GM21528 (cell line): ENCODE data around the gene ADAMTS12.

Source experiments
- ATAC-seq: cut with Tn5 transposase; IDR thresholded peaks from one replicate; pipeline ENCODE4 v1.9.1; 2021; ENCODE audit warnings: mild to moderate bottlenecking, moderate library complexity; ENCODE audit not compliant: unreplicated experiment, low FRiP score

The ADAMTS12 gene, protein sequence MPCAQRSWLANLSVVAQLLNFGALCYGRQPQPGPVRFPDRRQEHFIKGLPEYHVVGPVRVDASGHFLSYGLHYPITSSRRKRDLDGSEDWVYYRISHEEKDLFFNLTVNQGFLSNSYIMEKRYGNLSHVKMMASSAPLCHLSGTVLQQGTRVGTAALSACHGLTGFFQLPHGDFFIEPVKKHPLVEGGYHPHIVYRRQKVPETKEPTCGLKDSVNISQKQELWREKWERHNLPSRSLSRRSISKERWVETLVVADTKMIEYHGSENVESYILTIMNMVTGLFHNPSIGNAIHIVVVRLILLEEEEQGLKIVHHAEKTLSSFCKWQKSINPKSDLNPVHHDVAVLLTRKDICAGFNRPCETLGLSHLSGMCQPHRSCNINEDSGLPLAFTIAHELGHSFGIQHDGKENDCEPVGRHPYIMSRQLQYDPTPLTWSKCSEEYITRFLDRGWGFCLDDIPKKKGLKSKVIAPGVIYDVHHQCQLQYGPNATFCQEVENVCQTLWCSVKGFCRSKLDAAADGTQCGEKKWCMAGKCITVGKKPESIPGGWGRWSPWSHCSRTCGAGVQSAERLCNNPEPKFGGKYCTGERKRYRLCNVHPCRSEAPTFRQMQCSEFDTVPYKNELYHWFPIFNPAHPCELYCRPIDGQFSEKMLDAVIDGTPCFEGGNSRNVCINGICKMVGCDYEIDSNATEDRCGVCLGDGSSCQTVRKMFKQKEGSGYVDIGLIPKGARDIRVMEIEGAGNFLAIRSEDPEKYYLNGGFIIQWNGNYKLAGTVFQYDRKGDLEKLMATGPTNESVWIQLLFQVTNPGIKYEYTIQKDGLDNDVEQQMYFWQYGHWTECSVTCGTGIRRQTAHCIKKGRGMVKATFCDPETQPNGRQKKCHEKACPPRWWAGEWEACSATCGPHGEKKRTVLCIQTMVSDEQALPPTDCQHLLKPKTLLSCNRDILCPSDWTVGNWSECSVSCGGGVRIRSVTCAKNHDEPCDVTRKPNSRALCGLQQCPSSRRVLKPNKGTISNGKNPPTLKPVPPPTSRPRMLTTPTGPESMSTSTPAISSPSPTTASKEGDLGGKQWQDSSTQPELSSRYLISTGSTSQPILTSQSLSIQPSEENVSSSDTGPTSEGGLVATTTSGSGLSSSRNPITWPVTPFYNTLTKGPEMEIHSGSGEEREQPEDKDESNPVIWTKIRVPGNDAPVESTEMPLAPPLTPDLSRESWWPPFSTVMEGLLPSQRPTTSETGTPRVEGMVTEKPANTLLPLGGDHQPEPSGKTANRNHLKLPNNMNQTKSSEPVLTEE (N-terminal part only)

DNA sequence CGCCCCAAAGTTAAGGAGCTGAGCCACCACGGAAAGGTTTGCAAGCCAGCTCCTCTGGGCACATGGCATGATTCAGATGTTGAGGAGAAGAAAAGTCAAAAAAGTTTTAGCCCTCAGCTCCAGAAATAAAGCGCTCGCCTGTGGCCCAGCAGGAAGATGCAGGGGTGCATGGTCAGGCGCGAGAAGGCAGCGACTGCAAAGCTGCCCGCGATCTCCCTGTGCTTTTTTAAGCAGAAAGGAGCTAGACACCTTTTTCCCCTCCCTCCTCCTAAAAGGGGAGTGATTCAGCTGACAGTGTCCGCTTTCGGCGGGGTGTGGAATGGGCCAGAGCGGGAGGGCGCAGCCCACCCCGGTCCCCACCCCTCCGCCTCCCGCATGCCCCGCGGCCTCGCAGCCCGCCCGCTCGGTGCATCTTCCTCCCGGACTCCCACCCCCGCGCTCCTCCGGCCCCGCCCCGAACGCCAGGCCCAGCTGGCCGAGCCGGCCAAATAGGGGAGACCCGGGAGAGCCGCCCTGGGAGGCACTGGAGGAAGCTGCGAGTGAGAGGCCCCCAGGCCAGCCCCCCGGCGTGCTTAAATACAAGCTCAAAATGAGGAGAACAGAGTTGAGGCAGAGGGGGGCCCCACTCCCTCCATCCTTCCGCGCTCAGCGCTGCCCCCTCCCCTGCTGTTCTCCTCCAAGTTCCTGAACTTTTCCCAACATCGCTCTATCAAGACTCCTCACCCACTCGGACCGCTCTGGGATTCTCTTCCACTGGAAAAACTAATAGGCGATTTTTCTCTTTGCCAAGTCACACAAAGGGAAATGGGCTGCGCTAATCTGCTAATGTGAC is at the start of gene ADAMTS12:
TSS of gene ADAMTS12 (minus strand) at position 203 of the 832 bp plus-strand sequence. CDS start at position 69, 134 bp downstream.
- no peak for ATAC-seq

DNA sequence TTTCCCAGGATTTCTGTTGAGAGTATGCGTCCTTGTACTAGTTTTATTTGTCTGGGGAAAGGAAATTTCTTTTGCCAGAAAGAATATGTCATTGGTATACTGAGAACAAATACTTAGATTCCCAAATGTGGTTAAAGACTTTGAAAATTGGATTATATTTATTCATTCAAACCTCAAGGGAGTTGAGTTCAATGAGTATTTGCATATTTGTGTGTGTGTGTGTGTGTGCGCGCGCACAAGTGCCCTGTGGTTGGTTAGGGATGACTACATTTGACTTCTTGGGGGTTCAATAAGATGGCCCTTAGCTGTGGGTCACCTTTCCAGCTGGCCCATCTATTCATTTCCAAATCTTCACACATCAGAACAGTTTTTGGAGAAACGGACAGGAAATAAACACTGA is 49.3 kb upstream of the ADAMTS12 start:
- no peak for ATAC-seq

DNA sequence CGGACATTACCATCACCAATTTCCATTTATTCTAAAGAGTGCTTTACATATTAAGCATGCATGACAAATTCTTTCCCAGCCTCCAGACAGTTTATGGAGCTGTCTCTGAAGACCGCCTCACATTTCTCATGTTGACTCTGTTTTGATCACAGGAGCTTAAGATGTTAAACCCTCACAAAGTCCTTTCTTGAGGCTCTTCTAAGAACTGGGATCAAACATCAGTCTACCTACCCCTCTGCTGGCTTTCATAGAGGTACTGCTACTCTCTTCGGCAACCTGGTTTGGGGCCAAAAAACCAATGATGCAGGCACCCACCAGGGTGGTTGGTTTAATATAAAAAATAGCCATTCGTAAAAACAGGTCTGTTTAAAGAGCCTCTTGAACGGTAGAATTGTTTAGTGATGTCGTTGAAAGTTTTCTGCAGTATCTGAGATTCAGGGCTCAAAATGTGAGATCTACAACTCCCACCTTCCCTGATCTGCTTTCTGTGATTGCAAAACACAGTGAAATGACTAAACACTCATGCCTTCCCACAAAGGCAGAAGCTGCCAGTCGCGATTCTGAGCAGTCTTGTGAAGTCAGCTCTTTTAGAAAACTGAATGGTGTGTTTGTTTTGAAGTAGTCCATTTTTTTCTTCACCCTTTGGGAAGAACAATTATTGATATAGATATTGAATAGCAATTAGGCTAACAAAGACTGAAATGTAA is 47.9 kb upstream of the ADAMTS12 start:
- ATAC-seq, result no peak

DNA sequence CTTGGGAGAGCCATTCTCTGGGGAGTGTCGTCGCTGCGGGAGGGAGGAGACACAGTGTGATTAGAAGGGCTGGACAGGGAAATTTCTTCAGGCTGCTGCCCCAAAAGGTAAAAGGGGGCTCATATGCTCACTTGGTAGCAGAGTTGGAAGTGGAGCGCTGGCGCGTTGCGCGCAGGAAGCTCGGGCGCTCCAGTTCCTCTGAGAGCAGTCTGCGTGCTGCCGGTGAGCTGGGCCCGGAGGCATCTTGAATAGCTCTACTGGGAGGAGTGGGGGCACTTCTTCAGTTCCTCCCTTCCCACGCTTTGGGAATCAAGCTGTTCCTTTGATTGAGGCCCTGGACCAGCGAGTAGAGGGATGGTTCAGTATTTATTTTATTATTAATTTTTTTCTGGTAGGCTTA is 47.1 kb upstream of the ADAMTS12 start:
- no peak for ATAC-seq

DNA sequence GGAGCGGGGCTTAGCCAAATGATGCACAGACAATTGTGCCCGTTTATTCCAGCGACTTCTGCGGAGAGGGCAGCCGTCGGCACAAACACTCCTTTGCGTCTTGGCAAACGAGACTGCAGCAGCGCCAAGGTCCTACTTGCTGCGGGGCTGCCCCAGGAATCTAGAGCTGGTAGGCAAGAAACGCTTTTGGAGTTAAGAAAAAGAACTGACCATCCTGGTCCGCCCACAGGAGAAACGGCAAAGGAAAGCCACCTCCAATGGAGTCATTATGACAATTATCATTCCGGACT is 46.7 kb upstream of the ADAMTS12 start:
- no peak for ATAC-seq

DNA sequence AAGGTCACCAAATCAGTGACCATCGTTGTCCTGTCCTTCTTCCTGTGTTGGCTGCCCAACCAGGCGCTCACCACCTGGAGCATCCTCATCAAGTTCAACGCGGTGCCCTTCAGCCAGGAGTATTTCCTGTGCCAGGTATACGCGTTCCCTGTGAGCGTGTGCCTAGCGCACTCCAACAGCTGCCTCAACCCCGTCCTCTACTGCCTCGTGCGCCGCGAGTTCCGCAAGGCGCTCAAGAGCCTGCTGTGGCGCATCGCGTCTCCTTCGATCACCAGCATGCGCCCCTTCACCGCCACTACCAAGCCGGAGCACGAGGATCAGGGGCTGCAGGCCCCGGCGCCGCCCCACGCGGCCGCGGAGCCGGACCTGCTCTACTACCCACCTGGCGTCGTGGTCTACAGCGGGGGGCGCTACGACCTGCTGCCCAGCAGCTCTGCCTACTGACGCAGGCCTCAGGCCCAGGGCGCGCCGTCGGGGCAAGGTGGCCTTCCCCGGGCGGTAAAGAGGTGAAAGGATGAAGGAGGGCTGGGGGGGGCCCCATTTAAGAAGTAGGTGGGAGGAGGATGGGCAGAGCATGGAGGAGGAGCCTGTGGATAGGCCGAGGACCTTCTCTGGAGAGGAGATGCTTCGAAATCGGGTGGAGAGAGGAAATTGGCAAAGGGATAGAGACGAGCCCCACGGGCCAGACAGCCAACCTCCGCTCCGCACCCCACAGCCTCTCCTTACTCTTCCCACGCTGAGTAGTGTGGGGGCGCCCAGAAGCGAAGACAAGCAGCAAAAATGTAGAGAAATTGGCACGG is 46.1 kb upstream of the ADAMTS12 start:
- no peak for ATAC-seq

DNA sequence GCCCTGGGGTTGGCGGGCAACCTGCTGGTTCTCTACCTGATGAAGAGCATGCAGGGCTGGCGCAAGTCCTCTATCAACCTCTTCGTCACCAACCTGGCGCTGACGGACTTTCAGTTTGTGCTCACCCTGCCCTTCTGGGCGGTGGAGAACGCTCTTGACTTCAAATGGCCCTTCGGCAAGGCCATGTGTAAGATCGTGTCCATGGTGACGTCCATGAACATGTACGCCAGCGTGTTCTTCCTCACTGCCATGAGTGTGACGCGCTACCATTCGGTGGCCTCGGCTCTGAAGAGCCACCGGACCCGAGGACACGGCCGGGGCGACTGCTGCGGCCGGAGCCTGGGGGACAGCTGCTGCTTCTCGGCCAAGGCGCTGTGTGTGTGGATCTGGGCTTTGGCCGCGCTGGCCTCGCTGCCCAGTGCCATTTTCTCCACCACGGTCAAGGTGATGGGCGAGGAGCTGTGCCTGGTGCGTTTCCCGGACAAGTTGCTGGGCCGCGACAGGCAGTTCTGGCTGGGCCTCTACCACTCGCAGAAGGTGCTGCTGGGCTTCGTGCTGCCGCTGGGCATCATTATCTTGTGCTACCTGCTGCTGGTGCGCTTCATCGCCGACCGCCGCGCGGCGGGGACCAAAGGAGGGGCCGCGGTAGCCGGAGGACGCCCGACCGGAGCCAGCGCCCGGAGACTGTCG is 45.4 kb upstream of the ADAMTS12 start:
- no peak for ATAC-seq

DNA sequence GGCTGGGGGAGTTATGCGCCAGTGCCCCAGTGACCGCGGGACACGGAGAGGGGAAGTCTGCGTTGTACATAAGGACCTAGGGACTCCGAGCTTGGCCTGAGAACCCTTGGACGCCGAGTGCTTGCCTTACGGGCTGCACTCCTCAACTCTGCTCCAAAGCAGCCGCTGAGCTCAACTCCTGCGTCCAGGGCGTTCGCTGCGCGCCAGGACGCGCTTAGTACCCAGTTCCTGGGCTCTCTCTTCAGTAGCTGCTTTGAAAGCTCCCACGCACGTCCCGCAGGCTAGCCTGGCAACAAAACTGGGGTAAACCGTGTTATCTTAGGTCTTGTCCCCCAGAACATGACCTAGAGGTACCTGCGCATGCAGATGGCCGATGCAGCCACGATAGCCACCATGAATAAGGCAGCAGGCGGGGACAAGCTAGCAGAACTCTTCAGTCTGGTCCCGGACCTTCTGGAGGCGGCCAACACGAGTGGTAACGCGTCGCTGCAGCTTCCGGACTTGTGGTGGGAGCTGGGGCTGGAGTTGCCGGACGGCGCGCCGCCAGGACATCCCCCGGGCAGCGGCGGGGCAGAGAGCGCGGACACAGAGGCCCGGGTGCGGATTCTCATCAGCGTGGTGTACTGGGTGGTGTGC is 44.7 kb upstream of the ADAMTS12 start, which contains the start of gene RXFP3:
TSS of gene RXFP3 (plus strand) at position 6 of the 636 bp plus-strand sequence. CDS start at position 361, 355 bp downstream.
- ATAC-seq, result no peak

DNA sequence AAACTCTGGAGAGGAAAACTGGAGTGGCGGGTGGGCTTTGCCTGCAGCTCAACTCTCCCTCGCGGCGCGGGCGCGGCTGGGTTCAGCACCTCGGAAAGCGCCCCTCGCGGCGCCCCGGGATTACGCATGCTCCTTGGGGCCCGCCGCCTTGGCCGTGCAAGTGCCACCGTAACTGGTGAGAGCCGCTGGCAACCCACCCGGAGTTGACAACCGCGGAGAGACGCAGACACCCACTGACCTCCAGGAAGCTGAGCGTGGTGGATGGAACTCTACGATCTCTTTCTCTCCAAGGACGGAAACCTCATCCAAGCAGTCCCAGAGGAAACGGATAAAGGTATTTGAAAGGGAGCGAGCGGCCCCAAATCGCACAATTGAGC is 44.2 kb upstream of the ADAMTS12 start:
- no peak for ATAC-seq

DNA sequence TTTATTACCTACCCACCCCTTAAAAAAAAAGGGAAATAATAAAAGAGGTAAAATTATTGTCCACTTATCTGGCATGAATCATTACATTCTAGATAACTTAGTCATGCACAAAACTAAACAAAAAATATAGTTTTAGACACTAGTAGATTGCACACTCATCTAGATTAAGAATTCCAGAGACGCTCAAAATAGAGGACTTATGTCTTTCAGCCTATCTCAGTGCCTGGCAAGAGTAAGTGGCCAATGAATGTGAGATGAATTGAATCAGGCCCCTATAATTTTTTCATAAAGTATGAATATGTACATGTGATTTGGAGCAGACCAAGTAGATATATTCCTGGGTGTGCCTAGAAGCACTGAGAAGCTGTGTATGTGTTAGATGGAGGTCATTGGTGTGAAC is 42.4 kb upstream of the ADAMTS12 start:
- ATAC-seq, result peak; percentile 16

DNA sequence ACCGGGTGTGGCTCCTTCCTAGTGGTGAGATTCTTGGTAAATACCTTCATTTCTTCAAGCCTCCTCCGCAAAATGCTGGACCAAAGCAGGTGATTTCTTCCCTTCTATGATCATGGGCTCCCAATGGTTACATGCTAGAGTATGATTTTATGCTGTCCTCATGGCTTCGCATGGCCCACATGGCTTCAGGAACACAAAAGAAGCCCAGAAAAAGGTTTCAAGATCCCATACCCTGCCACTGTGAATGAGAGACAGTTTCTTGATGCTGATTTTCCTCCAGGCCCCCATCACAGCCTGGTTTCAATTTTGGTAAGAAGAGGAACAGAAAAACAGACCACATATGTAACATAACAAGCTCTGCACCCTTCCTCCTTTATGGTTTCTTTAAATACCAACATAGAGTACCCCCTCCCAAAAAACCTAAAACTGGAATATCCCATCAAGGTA is 42.0 kb upstream of the ADAMTS12 start:
- ATAC-seq, result peak; percentile 90

DNA sequence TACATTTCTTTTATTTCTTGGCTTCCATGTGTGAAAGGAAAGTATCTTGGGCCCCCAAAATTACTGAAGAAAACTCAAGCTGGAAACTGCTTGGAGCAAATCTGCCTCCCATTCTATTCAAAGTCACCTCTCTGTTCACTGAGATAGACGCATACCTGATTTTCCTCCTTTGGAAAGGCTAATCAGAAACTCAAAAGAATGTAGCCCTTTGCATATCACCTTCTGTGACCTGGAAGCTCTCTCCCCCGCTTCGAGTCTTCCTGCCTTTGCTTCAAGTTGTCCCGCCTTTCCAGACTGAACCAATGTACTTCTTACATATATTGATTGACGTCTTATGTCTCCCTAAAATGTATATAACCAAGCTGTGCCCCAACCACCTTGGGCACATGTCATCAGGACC is 39.3 kb upstream of the ADAMTS12 start:
- ATAC-seq, result no peak

DNA sequence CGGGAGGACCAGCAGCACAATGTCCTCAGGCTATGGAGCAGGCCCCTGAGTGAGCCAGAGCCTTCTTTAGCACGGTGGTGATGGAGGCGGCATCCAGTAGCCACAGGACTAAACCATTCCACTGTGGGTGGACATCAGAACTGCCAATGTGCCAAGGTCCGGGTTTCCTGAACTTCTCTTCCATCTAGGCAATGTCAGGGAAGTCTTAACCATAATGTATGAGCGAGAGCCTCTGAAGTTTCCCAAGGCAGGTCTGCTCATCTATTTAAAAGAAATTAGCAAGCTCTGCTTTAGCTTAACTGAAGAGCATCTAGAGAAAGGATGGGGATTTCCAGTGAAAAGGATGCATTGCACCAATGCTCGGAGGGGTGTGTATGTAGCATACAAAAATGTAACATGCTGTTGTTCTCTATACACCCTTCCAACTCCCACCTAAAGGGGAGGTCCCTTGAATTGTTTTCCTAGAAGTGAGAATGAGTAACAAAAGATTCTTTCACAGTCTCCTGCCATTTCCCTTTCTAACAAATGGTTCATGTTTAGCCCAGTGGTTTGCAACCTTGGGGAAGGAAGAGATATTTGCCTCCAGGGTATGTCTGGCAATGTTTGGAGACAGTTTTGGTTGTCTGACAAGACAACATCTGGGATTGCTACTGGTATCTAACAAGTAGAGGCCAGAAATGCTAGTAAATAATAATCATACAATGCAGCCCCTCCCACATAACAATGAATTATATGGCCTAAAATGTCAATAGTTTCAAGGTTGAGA is 38.3 kb upstream of the ADAMTS12 start:
- ATAC-seq, result no peak

DNA sequence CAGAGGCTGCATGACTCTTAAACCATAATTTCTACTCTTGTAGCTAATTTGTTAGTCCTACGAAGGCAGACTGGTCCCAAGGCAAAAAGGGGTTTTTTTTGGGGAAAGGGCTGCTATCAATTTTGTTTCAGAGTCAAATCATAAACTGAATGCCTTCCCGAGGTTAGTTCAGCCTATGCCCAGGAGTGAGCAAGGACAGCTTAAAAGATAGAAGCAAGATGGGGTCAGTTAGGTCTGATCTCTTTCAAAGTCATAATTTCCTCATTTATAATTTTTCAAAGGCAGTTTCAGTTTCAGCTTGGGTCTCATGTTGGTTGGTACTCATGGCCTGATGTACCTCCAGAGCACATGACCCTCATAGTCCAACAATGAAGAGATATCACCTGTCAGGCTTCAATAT is 36.5 kb upstream of the ADAMTS12 start:
- ATAC-seq, result no peak

DNA sequence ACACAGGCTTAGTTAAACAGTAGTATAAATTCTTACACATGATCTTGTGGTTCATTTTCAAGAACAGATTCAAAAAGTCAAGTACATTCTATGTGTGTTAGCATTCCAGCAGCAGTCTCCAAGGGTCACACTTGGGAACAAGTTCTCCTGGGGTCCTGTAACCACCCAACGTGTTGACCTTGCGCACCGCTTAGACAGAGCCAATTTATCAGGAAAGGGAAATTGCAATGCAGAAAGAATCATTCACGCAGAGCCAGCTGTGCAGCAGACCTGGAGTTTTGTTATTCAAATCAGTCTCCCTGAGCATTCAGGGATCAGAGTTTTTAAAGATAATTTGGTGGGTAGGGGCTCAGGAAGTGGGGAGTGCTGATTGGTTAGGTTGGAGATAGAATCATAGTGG is 35.9 kb upstream of the ADAMTS12 start:
- ATAC-seq, result no peak

DNA sequence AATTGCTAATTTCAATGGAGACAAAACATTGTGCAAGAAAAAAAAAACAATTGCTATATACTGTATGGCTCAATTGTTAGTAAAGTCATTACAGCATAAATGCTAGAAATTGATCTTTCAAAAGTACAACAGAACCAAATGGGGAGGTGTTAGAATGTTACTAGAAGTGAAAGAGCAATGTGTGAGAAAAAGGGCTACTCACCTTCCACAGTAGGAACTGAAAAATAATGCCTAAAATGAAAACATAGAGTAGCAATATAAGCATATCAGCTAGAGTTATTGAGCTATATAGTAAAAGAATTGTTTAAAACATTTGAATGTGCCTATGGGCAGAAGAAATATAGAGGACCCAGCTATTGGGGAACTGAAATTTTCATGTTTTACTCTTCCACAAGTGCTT is 33.5 kb upstream of the ADAMTS12 start:
- ATAC-seq, result no peak

DNA sequence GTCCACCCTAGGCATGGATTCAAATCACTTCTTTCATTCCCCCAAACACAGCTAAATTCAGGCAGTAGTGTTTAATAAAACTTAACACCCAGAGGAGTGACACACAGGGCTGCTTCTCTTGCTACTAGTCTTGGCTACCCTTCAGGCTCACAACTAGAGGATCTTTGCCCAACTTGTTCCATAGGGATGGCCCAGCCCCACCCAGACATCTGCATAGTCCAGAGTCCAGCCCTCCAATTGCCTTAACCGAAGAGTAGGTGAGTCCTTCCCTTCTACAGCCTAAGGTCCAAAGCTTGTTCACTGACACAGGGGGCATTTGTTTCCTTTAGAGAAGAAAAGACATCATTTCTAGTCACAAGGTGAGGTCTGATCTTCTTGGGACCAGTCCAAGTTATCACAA is 29.2 kb upstream of the ADAMTS12 start:
- no peak for ATAC-seq
